ENCODE measurements around the gene COG5.

DNA sequence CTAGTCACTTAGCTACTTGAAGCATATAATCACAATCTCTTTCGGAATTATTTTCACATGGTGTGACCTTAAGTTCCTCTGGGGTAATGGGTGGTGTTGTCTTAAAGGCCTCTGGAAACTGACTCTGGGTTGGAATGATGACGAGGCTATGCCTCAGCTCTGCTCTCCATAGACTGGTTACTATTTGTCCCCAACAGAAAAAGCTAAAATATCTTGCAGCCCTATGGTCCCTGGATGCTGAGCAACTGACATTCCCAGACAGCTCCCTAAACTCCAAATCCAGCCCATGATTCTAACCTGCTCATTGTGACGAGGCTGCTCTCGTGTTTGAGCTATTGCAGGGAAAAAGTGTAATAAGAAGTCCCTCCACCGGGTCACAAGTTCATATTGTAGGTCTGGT is 343.4 kb downstream of the COG5 start:
- TF ChIP-seq POLR2AphosphoS5 (IDR thresholded peaks at IDR 0.05; ENCODE audit: low read length) (no peak), RCOR1 (conservative IDR thresholded peaks at IDR 0.05; ENCODE audit: low read depth, low read length) (no peak), SMC3 (IDR thresholded peaks at IDR 0.05; ENCODE audit: borderline replicate concordance, low read length) (no peak), CBX5 (IDR thresholded peaks at IDR 0.05; ENCODE audit: low read depth) (no peak), EZH2 (IDR thresholded peaks at IDR 0.05; ENCODE audit: borderline replicate concordance, control insufficient read depth, low read depth, low read length) (no peak), TAF1 (IDR thresholded peaks at IDR 0.05; ENCODE audit: borderline replicate concordance, low read depth, low read length) (no peak), TCF12 (IDR thresholded peaks at IDR 0.05; ENCODE audit: low read depth, low read length) (no peak), RAD21 (IDR thresholded peaks at IDR 0.05; ENCODE audit: insufficient read depth, low read depth, low read length) (no peak), ZSCAN29 (IDR thresholded peaks at IDR 0.05) (no peak), EP300 (IDR thresholded peaks at IDR 0.05; ENCODE audit: borderline replicate concordance in 1 of 2, control insufficient read depth in 1 of 2, low read depth in 2 of 2, low read length in 2 of 2) (no peak)
- TF ChIP-seq, protein P1, sequence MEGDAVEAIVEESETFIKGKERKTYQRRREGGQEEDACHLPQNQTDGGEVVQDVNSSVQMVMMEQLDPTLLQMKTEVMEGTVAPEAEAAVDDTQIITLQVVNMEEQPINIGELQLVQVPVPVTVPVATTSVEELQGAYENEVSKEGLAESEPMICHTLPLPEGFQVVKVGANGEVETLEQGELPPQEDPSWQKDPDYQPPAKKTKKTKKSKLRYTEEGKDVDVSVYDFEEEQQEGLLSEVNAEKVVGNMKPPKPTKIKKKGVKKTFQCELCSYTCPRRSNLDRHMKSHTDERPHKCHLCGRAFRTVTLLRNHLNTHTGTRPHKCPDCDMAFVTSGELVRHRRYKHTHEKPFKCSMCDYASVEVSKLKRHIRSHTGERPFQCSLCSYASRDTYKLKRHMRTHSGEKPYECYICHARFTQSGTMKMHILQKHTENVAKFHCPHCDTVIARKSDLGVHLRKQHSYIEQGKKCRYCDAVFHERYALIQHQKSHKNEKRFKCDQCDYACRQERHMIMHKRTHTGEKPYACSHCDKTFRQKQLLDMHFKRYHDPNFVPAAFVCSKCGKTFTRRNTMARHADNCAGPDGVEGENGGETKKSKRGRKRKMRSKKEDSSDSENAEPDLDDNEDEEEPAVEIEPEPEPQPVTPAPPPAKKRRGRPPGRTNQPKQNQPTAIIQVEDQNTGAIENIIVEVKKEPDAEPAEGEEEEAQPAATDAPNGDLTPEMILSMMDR (IDR thresholded peaks at IDR 0.05 in 2 of 3, conservative IDR thresholded peaks at IDR 0.05 in 1 of 3; ENCODE audit: control insufficient read depth in 2 of 3, extremely low read depth in 1 of 3, insufficient read depth in 1 of 3, low read depth in 3 of 3, low read length in 3 of 3): no peak
- TF ChIP-seq, protein P2, sequence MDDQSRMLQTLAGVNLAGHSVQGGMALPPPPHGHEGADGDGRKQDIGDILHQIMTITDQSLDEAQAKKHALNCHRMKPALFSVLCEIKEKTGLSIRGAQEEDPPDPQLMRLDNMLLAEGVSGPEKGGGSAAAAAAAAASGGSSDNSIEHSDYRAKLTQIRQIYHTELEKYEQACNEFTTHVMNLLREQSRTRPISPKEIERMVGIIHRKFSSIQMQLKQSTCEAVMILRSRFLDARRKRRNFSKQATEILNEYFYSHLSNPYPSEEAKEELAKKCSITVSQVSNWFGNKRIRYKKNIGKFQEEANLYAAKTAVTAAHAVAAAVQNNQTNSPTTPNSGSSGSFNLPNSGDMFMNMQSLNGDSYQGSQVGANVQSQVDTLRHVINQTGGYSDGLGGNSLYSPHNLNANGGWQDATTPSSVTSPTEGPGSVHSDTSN (IDR thresholded peaks at IDR 0.05; ENCODE audit: insufficient replicate concordance, low read depth, low read length): no peak
